ENCODE results near the gene SHROOM2.

DNA sequence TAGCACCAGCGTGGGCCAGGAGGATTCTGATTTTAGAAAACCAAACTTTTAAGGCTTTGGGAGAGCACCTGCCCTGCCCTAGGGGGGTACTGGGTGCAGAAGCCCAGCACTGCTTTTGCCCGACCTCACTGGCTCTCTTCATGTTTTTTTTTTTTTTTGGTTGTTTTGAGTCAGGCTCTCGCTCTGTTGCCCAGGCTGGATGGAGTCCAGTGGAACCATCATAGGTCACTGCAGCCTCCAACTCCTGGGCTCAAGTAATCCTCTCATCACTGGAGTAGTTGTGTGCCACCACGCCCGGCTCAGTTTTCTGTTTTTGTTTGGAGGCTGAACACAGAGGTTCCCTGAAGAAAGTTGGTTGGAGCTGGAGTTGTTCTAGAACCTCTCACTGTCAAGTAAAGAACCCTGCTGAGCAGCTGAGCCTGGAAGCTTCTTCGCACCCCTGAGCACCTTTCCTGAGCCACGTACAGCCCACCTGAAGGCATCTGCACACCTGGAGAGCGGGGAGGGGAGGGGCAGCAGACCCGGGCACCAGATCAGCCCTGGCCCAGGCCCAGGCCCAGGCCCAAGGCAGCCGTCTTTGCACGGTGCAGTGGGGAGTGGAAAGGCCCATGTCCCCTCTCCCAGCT lies 49.5 kb downstream of the SHROOM2 start:
- TF ChIP-seq, protein P1, sequence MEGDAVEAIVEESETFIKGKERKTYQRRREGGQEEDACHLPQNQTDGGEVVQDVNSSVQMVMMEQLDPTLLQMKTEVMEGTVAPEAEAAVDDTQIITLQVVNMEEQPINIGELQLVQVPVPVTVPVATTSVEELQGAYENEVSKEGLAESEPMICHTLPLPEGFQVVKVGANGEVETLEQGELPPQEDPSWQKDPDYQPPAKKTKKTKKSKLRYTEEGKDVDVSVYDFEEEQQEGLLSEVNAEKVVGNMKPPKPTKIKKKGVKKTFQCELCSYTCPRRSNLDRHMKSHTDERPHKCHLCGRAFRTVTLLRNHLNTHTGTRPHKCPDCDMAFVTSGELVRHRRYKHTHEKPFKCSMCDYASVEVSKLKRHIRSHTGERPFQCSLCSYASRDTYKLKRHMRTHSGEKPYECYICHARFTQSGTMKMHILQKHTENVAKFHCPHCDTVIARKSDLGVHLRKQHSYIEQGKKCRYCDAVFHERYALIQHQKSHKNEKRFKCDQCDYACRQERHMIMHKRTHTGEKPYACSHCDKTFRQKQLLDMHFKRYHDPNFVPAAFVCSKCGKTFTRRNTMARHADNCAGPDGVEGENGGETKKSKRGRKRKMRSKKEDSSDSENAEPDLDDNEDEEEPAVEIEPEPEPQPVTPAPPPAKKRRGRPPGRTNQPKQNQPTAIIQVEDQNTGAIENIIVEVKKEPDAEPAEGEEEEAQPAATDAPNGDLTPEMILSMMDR (IDR thresholded peaks at IDR 0.05; ENCODE audit: insufficient read depth, low read length), result no peak
- TF ChIP-seq POLR2AphosphoS5 (IDR thresholded peaks at IDR 0.05; ENCODE audit: low read depth), result no peak
- no peak for TF ChIP-seq SPI1 (IDR thresholded peaks at IDR 0.05; ENCODE audit: borderline replicate concordance, low read depth)
- TF ChIP-seq, protein P2, sequence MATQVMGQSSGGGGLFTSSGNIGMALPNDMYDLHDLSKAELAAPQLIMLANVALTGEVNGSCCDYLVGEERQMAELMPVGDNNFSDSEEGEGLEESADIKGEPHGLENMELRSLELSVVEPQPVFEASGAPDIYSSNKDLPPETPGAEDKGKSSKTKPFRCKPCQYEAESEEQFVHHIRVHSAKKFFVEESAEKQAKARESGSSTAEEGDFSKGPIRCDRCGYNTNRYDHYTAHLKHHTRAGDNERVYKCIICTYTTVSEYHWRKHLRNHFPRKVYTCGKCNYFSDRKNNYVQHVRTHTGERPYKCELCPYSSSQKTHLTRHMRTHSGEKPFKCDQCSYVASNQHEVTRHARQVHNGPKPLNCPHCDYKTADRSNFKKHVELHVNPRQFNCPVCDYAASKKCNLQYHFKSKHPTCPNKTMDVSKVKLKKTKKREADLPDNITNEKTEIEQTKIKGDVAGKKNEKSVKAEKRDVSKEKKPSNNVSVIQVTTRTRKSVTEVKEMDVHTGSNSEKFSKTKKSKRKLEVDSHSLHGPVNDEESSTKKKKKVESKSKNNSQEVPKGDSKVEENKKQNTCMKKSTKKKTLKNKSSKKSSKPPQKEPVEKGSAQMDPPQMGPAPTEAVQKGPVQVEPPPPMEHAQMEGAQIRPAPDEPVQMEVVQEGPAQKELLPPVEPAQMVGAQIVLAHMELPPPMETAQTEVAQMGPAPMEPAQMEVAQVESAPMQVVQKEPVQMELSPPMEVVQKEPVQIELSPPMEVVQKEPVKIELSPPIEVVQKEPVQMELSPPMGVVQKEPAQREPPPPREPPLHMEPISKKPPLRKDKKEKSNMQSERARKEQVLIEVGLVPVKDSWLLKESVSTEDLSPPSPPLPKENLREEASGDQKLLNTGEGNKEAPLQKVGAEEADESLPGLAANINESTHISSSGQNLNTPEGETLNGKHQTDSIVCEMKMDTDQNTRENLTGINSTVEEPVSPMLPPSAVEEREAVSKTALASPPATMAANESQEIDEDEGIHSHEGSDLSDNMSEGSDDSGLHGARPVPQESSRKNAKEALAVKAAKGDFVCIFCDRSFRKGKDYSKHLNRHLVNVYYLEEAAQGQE (IDR thresholded peaks at IDR 0.05; ENCODE audit: insufficient replicate concordance, low read depth), result no peak

Measured in HL-60 (cell line).